CD14-positive monocyte (primary cell): ENCODE data around the gene TBCD. TPM values are rescaled to one million over a fixed set of nuclear protein-coding genes. Genes with fewer than 3 reads are reported as not detected.
A peak's percentile ranks its signal among the peaks of the same experiment; 100 is the strongest.
"Not testable (repeated sequence)": the region's sequence is repeated elsewhere in the genome, so short reads cannot be mapped to it uniquely, and the experiment has no call there.

Source experiments
- DNase-seq, 3 donors: peaks; one replicate each; pipeline ENCODE4 v3.0.0-alpha.2; 2011 to 2022
- H2AFZ ChIP-seq: 2 replicates; pipeline ENCODE4 v1.6.0; 2012; ENCODE audit warnings: mild to moderate bottlenecking, low read depth, low read length, inconsistent platforms; ENCODE audit not compliant: insufficient read depth, poor library complexity, severe bottlenecking
- H3K27ac ChIP-seq, 2 donors: 1 replicate in 1 of 2; 2 replicates in 1 of 2; pipeline ENCODE4 v1.5.1; 2012 to 2013; ENCODE audit warnings: low read length in 2 of 2, control low read depth in 1 of 2, inconsistent platforms in 1 of 2, low read depth in 1 of 2, mild to moderate bottlenecking in 1 of 2
- H3K27me3 ChIP-seq, 2 donors: one replicate each; pipeline versions ENCODE4 v1.6.0 to v1.6.1; 2011 to 2013; ENCODE audit warnings: low read length in 2 of 2; ENCODE audit not compliant: control insufficient read depth in 2 of 2, insufficient read depth in 2 of 2
- H3K36me3 ChIP-seq, 2 donors: replicated peaks in 1 of 2; 1 replicate in 1 of 2; 2 replicates in 1 of 2; pipeline versions ENCODE4 v1.5.1 to v1.6.1; 2012 to 2013; ENCODE audit warnings: low read length in 2 of 2, control low read depth in 1 of 2, inconsistent platforms in 1 of 2, mild to moderate bottlenecking in 1 of 2; ENCODE audit not compliant: insufficient read depth in 2 of 2, control insufficient read depth in 1 of 2
- H3K4me1 ChIP-seq, 2 donors: 1 replicate in 1 of 2; 2 replicates in 1 of 2; pipeline versions ENCODE4 v1.5.1 to v1.6.1; 2012 to 2013; ENCODE audit warnings: low read length in 2 of 2, control low read depth in 1 of 2, inconsistent platforms in 1 of 2, mild to moderate bottlenecking in 1 of 2, moderate library complexity in 1 of 2; ENCODE audit not compliant: insufficient read depth in 2 of 2, control insufficient read depth in 1 of 2
- H3K4me2 ChIP-seq: replicated peaks from 2 replicates; pipeline ENCODE3; 2012; ENCODE audit warnings: low read length, moderate library complexity, mild to moderate bottlenecking; ENCODE audit not compliant: poor library complexity, severe bottlenecking; ENCODE audit errors: extremely low read depth
- H3K4me3 ChIP-seq, 3 experiments: fragments of 200-600 bp in 1 of 3; sonication (generic) in 1 of 3; replicated peaks in 1 of 3; 1 replicate in 2 of 3; 2 replicates in 1 of 3; pipeline ENCODE4 v1.5.1; 2011 to 2013; ENCODE audit warnings: low read length in 3 of 3, mild to moderate bottlenecking in 3 of 3, control low read depth in 2 of 3, low read depth in 2 of 3, inconsistent platforms in 1 of 3, moderate library complexity in 1 of 3
- H3K79me2 ChIP-seq: 2 replicates; pipeline ENCODE4 v1.6.0; 2012; ENCODE audit warnings: mild to moderate bottlenecking, control low read depth, inconsistent platforms, low read length, moderate library complexity; ENCODE audit not compliant: insufficient read depth
- H3K9ac ChIP-seq: 2 replicates; pipeline ENCODE4 v1.6.0; 2017; ENCODE audit warnings: low read length, mild to moderate bottlenecking; ENCODE audit not compliant: insufficient read depth, poor library complexity, severe bottlenecking
- H3K9me3 ChIP-seq, 2 donors: replicated peaks in 1 of 2; 1 replicate in 1 of 2; 2 replicates in 1 of 2; pipeline versions ENCODE4 v1.5.1 to v1.6.1; 2012 to 2013; ENCODE audit warnings: low read length in 2 of 2, control low read depth in 1 of 2; ENCODE audit not compliant: control insufficient read depth in 1 of 2, insufficient read depth in 1 of 2
- H4K20me1 ChIP-seq: 2 replicates; pipeline ENCODE4 v1.6.0; 2012; ENCODE audit warnings: mild to moderate bottlenecking, low read length, control low read depth, moderate library complexity; ENCODE audit not compliant: insufficient read depth
- H3K27ac Mint-ChIP-seq, 7 donors: one replicate each; pipeline ENCODE4 v1.8.0; 2020; ENCODE audit warnings: mild to moderate bottlenecking in 7 of 7, mixed read lengths in 7 of 7, moderate library complexity in 6 of 7, inconsistent platforms in 2 of 7
- H3K27me3 Mint-ChIP-seq, 3 donors: one replicate each; pipeline ENCODE4 v1.8.0; 2021 to 2022; ENCODE audit warnings: low read depth in 3 of 3, mild to moderate bottlenecking in 3 of 3, mixed read lengths in 3 of 3, moderate library complexity in 3 of 3, inconsistent platforms in 1 of 3
- H3K36me3 Mint-ChIP-seq, 2 donors: one replicate each; pipeline ENCODE4 v1.8.0; 2020; ENCODE audit warnings: mixed read lengths in 2 of 2, inconsistent platforms in 1 of 2, mild to moderate bottlenecking in 1 of 2
- H3K4me1 Mint-ChIP-seq: one replicate; pipeline ENCODE4 v1.8.0; 2020; ENCODE audit warnings: mild to moderate bottlenecking, mixed read lengths
- H3K4me3 Mint-ChIP-seq, 2 donors: one replicate each; pipeline ENCODE4 v1.8.0; 2020; ENCODE audit warnings: mild to moderate bottlenecking in 2 of 2, mixed read lengths in 2 of 2, moderate library complexity in 1 of 2
- H3K9me3 Mint-ChIP-seq, 7 donors: one replicate each; pipeline ENCODE4 v1.8.0; 2020 to 2022; ENCODE audit warnings: mixed read lengths in 7 of 7, mild to moderate bottlenecking in 6 of 7, moderate library complexity in 6 of 7, inconsistent platforms in 2 of 7
- CTCF ChIP-seq: fragments of 200-600 bp; IDR thresholded peaks from one replicate; pipeline ENCODE4 v1.8.0; 2022; ENCODE audit warnings: antibody characterized with exemption, mild to moderate bottlenecking
- WGBS: methylation state at CpG from one replicate; pipeline ENCODE4 v1.1.5; 2013; ENCODE audit warnings: missing lambda C conversion rate; ENCODE audit not compliant: insufficient coverage; 5-methylcytosine and 5-hydroxymethylcytosine counted together
- intact Hi-C, 2 donors: fragments of 100-400 bp; cut with micrococcal nuclease; formaldehyde crosslinking; loops; one replicate each; pipeline versions ENCODE4 v1.15.0 to v1.15.1; 2023
- polyA plus RNA-seq, 3 donors: library from polyadenylated mRNA; depleted of rRNA in 1 of 3; unstranded in 2 of 3; stranded (reverse) in 1 of 3; fragments of 300-500 nt in 2 of 3; fragments of >200 nt in 1 of 3; fragmentation: Illumina TruSeq in 2 of 3; gene quantifications; 1 replicate in 2 of 3; 2 replicates in 1 of 3; pipeline ENCODE4 v1.2.3, GENCODE V29; 2012 to 2021

TBCD gene
- polyA plus RNA-seq, 3 donors: 54.7 to 74.0 (median 66.6) TPM

DNA sequence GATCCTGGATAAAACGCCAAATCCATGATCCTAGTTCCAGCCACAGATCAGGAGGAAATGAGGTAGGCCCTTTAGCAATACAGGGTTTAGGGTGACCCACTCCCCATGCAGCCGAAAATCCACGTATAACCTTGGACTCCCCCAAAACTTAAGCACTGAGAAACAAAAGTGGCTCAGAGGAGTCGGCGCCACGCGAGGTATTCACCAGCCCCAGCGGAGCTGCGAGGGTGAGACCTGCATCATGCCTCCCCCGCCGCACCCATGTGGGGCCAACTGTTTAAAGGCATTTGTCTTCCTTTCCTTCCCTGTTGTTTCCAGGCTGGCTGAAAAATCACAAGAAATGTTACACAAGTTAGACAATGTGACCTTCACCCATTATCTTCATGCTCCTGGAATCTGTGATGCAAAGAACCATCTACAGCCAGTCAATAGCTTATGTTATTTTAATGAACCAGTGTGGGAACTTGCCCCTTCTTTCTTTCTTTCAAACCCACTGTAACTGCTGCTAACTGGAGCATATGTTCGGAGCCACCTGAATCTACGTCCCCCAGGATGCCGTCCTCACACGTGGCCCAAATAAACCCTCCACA is 229.4 kb downstream of the TBCD start:
- H3K27me3 ChIP-seq: no peaks in the 10 kb centered on the region
- H3K27ac ChIP-seq: no peak overlapping the region
- peaks cover 0 to 5% (median 0%) of the 10 kb centered on the region in 7 donors for H3K9me3 Mint-ChIP-seq
- no peaks in the 10 kb centered on the region for H3K36me3 ChIP-seq
- H3K9me3 ChIP-seq: no peaks in the 10 kb centered on the region
- H3K4me3 Mint-ChIP-seq: no peak overlapping the region
- H3K27ac Mint-ChIP-seq: peak overlapping the region in 1 of 7 donors; percentile 5
- H4K20me1 ChIP-seq: no peaks in the 10 kb centered on the region
- H2AFZ ChIP-seq: no peak overlapping the region
- no peak overlapping the region for H3K9ac ChIP-seq
- H3K27me3 Mint-ChIP-seq: peaks cover 0 to 3% (median 2%) of the 10 kb centered on the region in 3 donors
- H3K79me2 ChIP-seq: peaks cover 5% of the 10 kb centered on the region
- intact Hi-C loops: loop anchor here in 1 of 2 donors (5.0 kb wide), 1 partner anchor 61 kb away; no protein-coding TSS in a partner anchor
- 87% methylated on average over 12 of the region's 15 CpGs for WGBS
- peaks cover 29 to 41% of the 10 kb centered on the region in 2 donors for H3K4me1 ChIP-seq
- H3K4me3 ChIP-seq: no peak overlapping the region
- H3K36me3 Mint-ChIP-seq: peaks cover 18 to 20% of the 10 kb centered on the region in 2 donors
- peaks cover 35% of the 10 kb centered on the region for H3K4me1 Mint-ChIP-seq
- DNase-seq: no peak
- TF ChIP-seq CTCF: no peak
- H3K4me2 ChIP-seq: no peak overlapping the region

DNA sequence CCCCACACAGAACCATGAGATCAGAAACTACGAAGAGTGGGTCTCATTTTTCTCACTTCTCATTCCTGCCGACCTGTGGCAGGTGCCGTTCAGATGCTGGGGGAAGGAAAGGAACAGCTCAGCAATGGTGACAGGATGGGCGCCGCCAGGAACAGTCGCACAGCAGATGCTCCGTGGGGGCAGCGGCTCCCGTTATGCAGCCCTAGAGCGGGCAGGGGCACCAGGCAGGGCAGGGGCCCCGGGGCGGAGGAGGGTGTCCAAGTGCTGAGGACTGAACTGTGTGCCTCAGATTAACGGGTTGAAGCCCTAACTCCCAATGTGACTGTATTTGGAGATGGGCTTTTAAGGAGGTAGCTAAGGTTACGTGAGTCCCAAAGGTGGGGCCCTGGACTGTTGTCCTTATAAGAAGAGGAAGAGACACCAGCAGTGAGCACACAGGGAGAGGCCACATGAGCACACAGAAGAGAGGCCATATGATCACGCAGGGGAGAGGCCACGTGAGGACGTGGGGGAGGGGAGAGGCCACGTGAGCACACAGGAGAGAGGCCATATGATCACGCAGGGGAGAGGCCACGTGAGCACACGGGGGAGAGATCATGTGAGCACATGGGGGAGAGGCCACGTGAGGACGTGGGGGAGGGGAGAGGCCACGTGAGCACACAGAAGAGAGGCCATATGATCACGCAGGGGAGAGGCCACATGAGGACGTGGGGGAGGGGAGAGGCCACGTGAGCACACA is 231.8 kb downstream of the TBCD start:
- Mint-ChIP-seq H3K27ac (peak overlapping the region in 1 of 7 donors; percentile 37), H3K36me3 (peaks cover 21 to 29% of the 10 kb centered on the region in 2 donors), H3K4me3 (peak overlapping the region in 1 of 2 donors; percentile 32), H3K9me3 (peaks cover 0 to 9% (median 0%) of the 10 kb centered on the region in 7 donors), H3K4me1 (peaks cover 34% of the 10 kb centered on the region), H3K27me3 (peaks cover 0 to 3% (median 2%) of the 10 kb centered on the region in 3 donors)
- Histone ChIP-seq H3K4me3 (no peak overlapping the region), H3K36me3 (no peaks in the 10 kb centered on the region), H3K4me2 (no peak overlapping the region), H3K9me3 (no peaks in the 10 kb centered on the region), H4K20me1 (no peaks in the 10 kb centered on the region), H3K4me1 (peaks cover 24 to 33% of the 10 kb centered on the region in 2 donors), H3K79me2 (no peaks in the 10 kb centered on the region), H2AFZ (no peak overlapping the region), H3K27me3 (no peaks in the 10 kb centered on the region), H3K9ac (no peak overlapping the region), H3K27ac (no peak overlapping the region)
- no peak for TF ChIP-seq CTCF
- 94% methylated on average over 19 of the region's 27 CpGs for WGBS
- intact Hi-C loops: loop anchor here in 1 of 2 donors (5.0 kb wide), 1 partner anchor 59 kb away; no protein-coding TSS in a partner anchor
- no peak for DNase-seq

DNA sequence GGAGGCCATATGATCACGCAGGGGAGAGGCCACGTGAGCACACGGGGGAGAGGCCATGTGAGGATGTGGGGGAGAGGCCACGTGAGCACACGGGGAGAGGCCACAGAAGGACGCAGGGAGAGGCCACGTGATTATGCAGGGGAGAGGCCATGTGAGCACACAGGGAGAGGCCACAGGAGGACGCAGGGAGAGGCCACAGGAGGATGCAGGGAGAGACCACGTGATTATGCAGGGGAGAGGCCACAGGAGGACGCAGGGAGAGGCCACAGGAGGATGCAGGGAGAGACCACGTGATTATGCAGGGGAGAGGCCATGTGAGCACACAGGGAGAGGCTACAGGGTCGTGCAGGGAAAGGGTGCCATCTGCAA is 232.4 kb downstream of the TBCD start:
- not testable (repeated sequence) for H3K27ac ChIP-seq, H3K4me2 ChIP-seq, H3K79me2 ChIP-seq, H3K4me3 ChIP-seq, H3K9ac ChIP-seq, DNase-seq, H4K20me1 ChIP-seq, H3K27ac Mint-ChIP-seq, H3K9me3 Mint-ChIP-seq, H3K9me3 ChIP-seq, H3K27me3 ChIP-seq, H3K36me3 ChIP-seq, H2AFZ ChIP-seq, H3K4me3 Mint-ChIP-seq, H3K27me3 Mint-ChIP-seq
- intact Hi-C loops: loop anchor here in 1 of 2 donors (5.0 kb wide), 1 partner anchor 58 kb away; no protein-coding TSS in a partner anchor
- Mint-ChIP-seq H3K4me1 (peaks cover 31% of the 10 kb centered on the region), H3K36me3 (peaks cover 21 to 29% of the 10 kb centered on the region in 2 donors)
- peaks cover 24 to 30% of the 10 kb centered on the region in 2 donors for H3K4me1 ChIP-seq
- WGBS: 80% methylated on average over 12 of the region's 12 CpGs
